Stimulated activated naive CD8-positive, alpha-beta T cell treated with anti-CD3 and anti-CD28 coated beads, Interleukin-15, amount 100 ng/mL, for 72 hours (primary cell): Measurements from ENCODE around the gene WNK2.
"Not testable (repeated sequence)": the region's sequence is repeated elsewhere in the genome, so short reads cannot be mapped to it uniquely, and the experiment has no call there.

Experiments used
- ATAC-seq: fragments of 150-1000 bp; cut with Tn5 transposase; 2 replicates; pipeline ENCODE4 v1.10.0; 2021; ENCODE audit warnings: mild to moderate bottlenecking, moderate library complexity
- DNase-seq, 2 donors: peaks; one replicate each; pipeline ENCODE4 v3.0.0; 2021 to 2022
- H3K27ac Mint-ChIP-seq, 2 donors: one replicate each; pipeline ENCODE4 v1.8.0; 2022; ENCODE audit warnings: mild to moderate bottlenecking in 2 of 2, mixed read lengths in 2 of 2, moderate library complexity in 2 of 2
- H3K27me3 Mint-ChIP-seq: one replicate; pipeline ENCODE4 v1.8.0; 2022; ENCODE audit warnings: mixed read lengths
- H3K4me1 Mint-ChIP-seq: one replicate; pipeline ENCODE4 v1.8.0; 2022; ENCODE audit warnings: mild to moderate bottlenecking, mixed read lengths
- H3K4me3 Mint-ChIP-seq, 2 donors: one replicate each; pipeline ENCODE4 v1.8.0; 2022; ENCODE audit warnings: mild to moderate bottlenecking in 2 of 2, mixed read lengths in 2 of 2, moderate library complexity in 1 of 2
- H3K9me3 Mint-ChIP-seq, 2 donors: one replicate each; pipeline ENCODE4 v1.8.0; 2022; ENCODE audit warnings: mixed read lengths in 2 of 2

WNK2 gene

GRCh38 chr9:93346231-93347112, 162.5 kb downstream of the WNK2 start:
- peak; percentile 50 for ATAC-seq
- Mint-ChIP-seq H3K27ac (peak overlapping the region in 1 of 2 donors; percentile 0), H3K27me3 (peaks cover 65% of the 10 kb centered on the region), H3K9me3 (no peaks in the 10 kb centered on the region), H3K4me1 (peaks cover 11% of the 10 kb centered on the region), H3K4me3 (peak overlapping the region; percentile 69 to 82)
- DNase-seq, result peak in 1 of 2 donors; percentile 4

GRCh38 chr9:93347371-93347975, 163.5 kb downstream of the WNK2 start:
- H3K27me3 Mint-ChIP-seq, result peaks cover 56% of the 10 kb centered on the region

GRCh38 chr9:93353413-93354310, 169.7 kb downstream of the WNK2 start:
- DNase-seq, ATAC-seq, H3K27ac Mint-ChIP-seq: not testable (repeated sequence)

More at GRCh38 chr9:93347371-93347975, 163.5 kb downstream of the WNK2 start:
- not testable (repeated sequence) for H3K27ac Mint-ChIP-seq, DNase-seq, ATAC-seq, H3K4me3 Mint-ChIP-seq, H3K9me3 Mint-ChIP-seq
- H3K4me1 Mint-ChIP-seq, result peaks cover 11% of the 10 kb centered on the region

GRCh38 chr9:93354451-93354850, 170.5 kb downstream of the WNK2 start:
- H3K27me3 Mint-ChIP-seq, result no peaks in the 10 kb centered on the region
- H3K9me3 Mint-ChIP-seq, result no peaks in the 10 kb centered on the region
- peaks cover 14% of the 10 kb centered on the region for H3K4me1 Mint-ChIP-seq
- DNase-seq (no peak), ATAC-seq (no peak)
- no peak overlapping the region for H3K27ac Mint-ChIP-seq
- H3K4me3 Mint-ChIP-seq, result no peak overlapping the region

More at GRCh38 chr9:93353413-93354310, 169.7 kb downstream of the WNK2 start:
- not testable (repeated sequence) for H3K4me3 Mint-ChIP-seq, H3K9me3 Mint-ChIP-seq, H3K27me3 Mint-ChIP-seq
- H3K4me1 Mint-ChIP-seq, result peaks cover 14% of the 10 kb centered on the region

- Mint-ChIP-seq H3K4me1 (peaks cover 14% of the 10 kb centered on the region), H3K4me3 (no peak overlapping the region), H3K27me3 (no peaks in the 10 kb centered on the region), H3K27ac (no peak overlapping the region), H3K9me3 (no peaks in the 10 kb centered on the region)
- DNase-seq (no peak), ATAC-seq (no peak)
These were observed 171.9 kb downstream of the WNK2 start for GRCh38 chr9:93355827-93356226.

GRCh38 chr9:93357649-93358048, 173.7 kb downstream of the WNK2 start:
- Mint-ChIP-seq H3K4me3 (peak overlapping the region; percentile 2 to 36), H3K27ac (peak overlapping the region in 1 of 2 donors; percentile 68), H3K27me3 (no peaks in the 10 kb centered on the region), H3K4me1 (peaks cover 14% of the 10 kb centered on the region), H3K9me3 (peaks cover 0 to 6% of the 10 kb centered on the region in 2 donors)
- DNase-seq, result peak; percentile 17 to 32
- peak; percentile 100 for ATAC-seq

- DNase-seq, H3K27ac Mint-ChIP-seq, ATAC-seq, H3K4me3 Mint-ChIP-seq, H3K27me3 Mint-ChIP-seq: not testable (repeated sequence)
- H3K9me3 Mint-ChIP-seq, result peaks cover 14 to 15% of the 10 kb centered on the region in 2 donors
- peaks cover 14% of the 10 kb centered on the region for H3K4me1 Mint-ChIP-seq
These were observed 176.0 kb downstream of the WNK2 start for GRCh38 chr9:93359907-93360306.

GRCh38 chr9:93361995-93362394, 178.1 kb downstream of the WNK2 start:
- H3K4me3 Mint-ChIP-seq, result no peak overlapping the region

GRCh38 chr9:93364734-93365426, 180.9 kb downstream of the WNK2 start:
- Mint-ChIP-seq H3K27ac (no peak overlapping the region), H3K27me3 (peaks cover 23% of the 10 kb centered on the region), H3K9me3 (peaks cover 14 to 15% of the 10 kb centered on the region in 2 donors), H3K4me3 (no peak overlapping the region), H3K4me1 (no peaks in the 10 kb centered on the region)
- ATAC-seq (no peak), DNase-seq (no peak)

More at GRCh38 chr9:93361995-93362394, 178.1 kb downstream of the WNK2 start:
- H3K27me3 Mint-ChIP-seq, result peaks cover 17% of the 10 kb centered on the region
- H3K9me3 Mint-ChIP-seq, result peaks cover 14 to 15% of the 10 kb centered on the region in 2 donors
- ATAC-seq (no peak), DNase-seq (no peak)
- H3K4me1 Mint-ChIP-seq, result peaks cover 13% of the 10 kb centered on the region
- no peak overlapping the region for H3K27ac Mint-ChIP-seq

GRCh38 chr9:93365427-93366118, 181.6 kb downstream of the WNK2 start:
- no peak overlapping the region for H3K4me3 Mint-ChIP-seq
- peaks cover 28% of the 10 kb centered on the region for H3K27me3 Mint-ChIP-seq
- H3K9me3 Mint-ChIP-seq, result peaks cover 14 to 15% of the 10 kb centered on the region in 2 donors
- no peak for DNase-seq
- no peaks in the 10 kb centered on the region for H3K4me1 Mint-ChIP-seq
- ATAC-seq, result no peak
- H3K27ac Mint-ChIP-seq, result no peak overlapping the region

GRCh38 chr9:93366119-93366447, 182.1 kb downstream of the WNK2 start:
- Mint-ChIP-seq H3K27ac (no peak overlapping the region), H3K4me3 (no peak overlapping the region), H3K4me1 (no peaks in the 10 kb centered on the region), H3K9me3 (peaks cover 14 to 15% of the 10 kb centered on the region in 2 donors), H3K27me3 (peaks cover 28% of the 10 kb centered on the region)
- no peak for DNase-seq
- no peak for ATAC-seq

- not testable (repeated sequence) for H3K4me3 Mint-ChIP-seq
- H3K9me3 Mint-ChIP-seq, result peaks cover 14 to 15% of the 10 kb centered on the region in 2 donors
These were observed 182.5 kb downstream of the WNK2 start for GRCh38 chr9:93366486-93366885.

GRCh38 chr9:93368437-93368836, 184.5 kb downstream of the WNK2 start:
- no peak overlapping the region for H3K27ac Mint-ChIP-seq
- no peak for DNase-seq
- no peak overlapping the region for H3K4me3 Mint-ChIP-seq
- peaks cover 8 to 15% of the 10 kb centered on the region in 2 donors for H3K9me3 Mint-ChIP-seq
- peaks cover 28% of the 10 kb centered on the region for H3K27me3 Mint-ChIP-seq
- no peak for ATAC-seq
- H3K4me1 Mint-ChIP-seq, result no peaks in the 10 kb centered on the region

More at GRCh38 chr9:93366486-93366885, 182.5 kb downstream of the WNK2 start:
- not testable (repeated sequence) for DNase-seq, ATAC-seq, H3K27ac Mint-ChIP-seq, H3K4me1 Mint-ChIP-seq
- peaks cover 28% of the 10 kb centered on the region for H3K27me3 Mint-ChIP-seq

GRCh38 chr9:93369686-93370085, 185.7 kb downstream of the WNK2 start:
- ATAC-seq (no peak), DNase-seq (no peak)
- peaks cover 0 to 2% of the 10 kb centered on the region in 2 donors for H3K9me3 Mint-ChIP-seq
- no peak overlapping the region for H3K27ac Mint-ChIP-seq
- no peaks in the 10 kb centered on the region for H3K4me1 Mint-ChIP-seq
- no peak overlapping the region for H3K4me3 Mint-ChIP-seq
- H3K27me3 Mint-ChIP-seq, result peaks cover 24% of the 10 kb centered on the region
